ENCODE measurements around the gene MAP3K8. TPM values are rescaled to one million over a fixed set of nuclear protein-coding genes. Genes with fewer than 3 reads are reported as not detected.

The MAP3K8 gene
- 10 to 100 TPM; 13.1 to 25.2 TPM for total RNA-seq
- long read RNA-seq, partial matches to known transcripts: 3 of 16 reads
- long read RNA-seq, other reads (novel, unspliced or antisense): 12 of 16 reads

GRCh38 chr10:30433730-30434272 is at the start of gene MAP3K8:
TSS of gene MAP3K8 (plus strand) at chr10:30434184. CDS start at chr10:30438939, 4,755 bp downstream.
- ATAC-seq (peak; percentile 86 to 88), DNase-seq (peak; percentile 95)
- intact Hi-C loops (cut with DNase I): no loop called here

DNA sequence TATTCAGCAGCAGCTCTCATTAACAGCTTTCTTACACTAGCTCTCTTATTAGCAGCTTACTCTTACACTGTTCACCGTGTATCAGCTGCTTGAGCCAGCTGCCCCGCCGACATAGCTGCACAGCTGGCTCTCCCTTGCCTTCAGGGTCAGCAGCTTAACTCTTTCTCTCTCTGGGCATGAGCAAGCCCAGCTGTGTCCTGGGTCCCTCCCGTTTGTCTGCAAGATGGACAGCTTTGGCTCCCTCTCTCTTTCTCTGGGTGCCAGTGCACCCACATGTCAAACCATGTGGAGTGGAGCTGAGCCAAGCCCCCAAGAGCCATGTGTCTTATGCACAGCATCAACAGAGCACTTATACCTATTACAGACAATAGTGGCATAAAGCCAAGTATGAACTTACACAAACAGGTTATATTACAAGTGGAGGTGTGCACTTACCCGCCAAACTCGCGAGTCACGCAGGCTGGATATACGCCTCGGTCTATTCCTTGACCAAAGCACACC is 49.2 kb upstream of the MAP3K8 start:
- ATAC-seq (peak; percentile 47 to 48), DNase-seq (no peak)
- intact Hi-C loops (cut with DNase I): no loop called here

- no peak for DNase-seq
These were observed 47.0 kb upstream of the MAP3K8 start for GRCh38 chr10:30386801-30387588.

GRCh38 chr10:30387646-30388243 is 46.2 kb upstream of the MAP3K8 start:
- DNase-seq: no peak
- ATAC-seq: no peak
- intact Hi-C loops (cut with DNase I): no loop called here

More at GRCh38 chr10:30386801-30387588, 47.0 kb upstream of the MAP3K8 start:
- intact Hi-C loops (cut with DNase I): no loop called here
- no peak for ATAC-seq

DNA sequence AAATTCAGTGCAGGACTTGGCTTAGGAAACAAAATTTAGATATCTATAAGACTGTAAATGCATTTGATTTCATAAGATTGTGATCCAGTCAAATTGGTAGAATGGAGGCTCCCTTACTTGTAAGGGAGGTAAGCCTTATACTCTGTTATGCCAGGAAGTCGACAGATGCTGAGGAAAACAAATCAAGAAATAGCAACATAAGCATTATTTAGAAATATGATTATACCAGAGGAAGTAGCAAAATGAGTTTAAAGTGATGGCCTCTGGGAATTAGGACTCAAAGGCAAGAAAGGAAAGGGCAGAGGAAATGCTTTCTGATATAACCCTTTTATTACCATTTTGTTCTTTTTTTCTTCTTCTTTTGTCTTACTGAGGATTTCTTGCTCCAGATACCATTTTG is 44.4 kb upstream of the MAP3K8 start:
- ATAC-seq (no peak), DNase-seq (no peak)
- intact Hi-C loops (cut with DNase I): no loop called here

GRCh38 chr10:30390207-30390606 is 43.8 kb upstream of the MAP3K8 start:
- no peak for DNase-seq
- intact Hi-C loops (cut with DNase I): loop anchor here in 1 of 2 donors (5.0 kb wide), 1 partner anchor 202 kb away; no protein-coding TSS in a partner anchor
- ATAC-seq: no peak

DNA sequence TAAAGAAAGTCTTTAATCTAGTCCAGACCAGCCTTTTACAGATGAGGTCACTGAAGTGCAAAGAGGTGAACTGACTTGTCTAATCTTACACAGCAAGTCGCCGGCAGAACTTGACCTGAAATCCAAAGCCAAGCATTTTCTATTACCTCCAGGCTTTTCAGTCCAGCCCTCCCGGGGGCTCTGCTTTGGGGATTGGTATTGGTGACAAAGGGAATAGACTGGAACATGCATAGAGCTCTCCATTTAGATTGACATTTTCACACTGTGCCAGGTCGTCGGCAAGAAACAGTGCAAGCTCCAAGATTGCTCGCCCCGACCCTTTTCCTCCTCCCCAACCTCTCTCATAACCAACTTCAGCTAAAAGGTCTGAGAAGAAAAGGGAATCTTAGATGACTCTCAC is 42.7 kb upstream of the MAP3K8 start:
- DNase-seq (no peak), ATAC-seq (no peak)
- intact Hi-C loops (cut with DNase I): loop anchor here in 1 of 2 donors (5.0 kb wide), 1 partner anchor 201 kb away; no protein-coding TSS in a partner anchor

DNA sequence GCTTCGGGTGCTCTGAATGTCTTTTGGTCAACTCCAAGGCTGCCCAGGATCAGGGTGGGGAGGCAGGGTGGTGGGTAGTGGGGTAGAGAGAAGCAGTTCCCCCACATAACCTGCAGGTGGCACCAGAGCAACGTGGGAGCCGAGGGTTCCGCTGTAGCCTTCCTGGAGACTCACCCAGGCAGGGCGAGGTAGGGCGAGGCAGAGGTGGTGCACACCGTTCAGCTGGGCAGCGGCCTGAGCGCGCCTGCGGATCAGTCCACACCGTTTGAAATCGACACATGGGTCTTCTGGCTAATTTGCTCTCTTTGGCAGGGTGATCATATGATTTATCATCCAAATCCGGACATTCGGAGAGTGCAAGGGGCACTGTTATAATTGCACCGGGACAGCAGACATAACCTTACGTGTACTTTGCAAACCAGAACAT is 41.4 kb upstream of the MAP3K8 start:
- intact Hi-C loops (cut with DNase I): loop anchor here (2.0 to 5.0 kb wide), 3 partner anchors 142 to 200 kb away; no protein-coding TSS in a partner anchor
- ATAC-seq (peak; percentile 98), DNase-seq (peak; percentile 77)

DNA sequence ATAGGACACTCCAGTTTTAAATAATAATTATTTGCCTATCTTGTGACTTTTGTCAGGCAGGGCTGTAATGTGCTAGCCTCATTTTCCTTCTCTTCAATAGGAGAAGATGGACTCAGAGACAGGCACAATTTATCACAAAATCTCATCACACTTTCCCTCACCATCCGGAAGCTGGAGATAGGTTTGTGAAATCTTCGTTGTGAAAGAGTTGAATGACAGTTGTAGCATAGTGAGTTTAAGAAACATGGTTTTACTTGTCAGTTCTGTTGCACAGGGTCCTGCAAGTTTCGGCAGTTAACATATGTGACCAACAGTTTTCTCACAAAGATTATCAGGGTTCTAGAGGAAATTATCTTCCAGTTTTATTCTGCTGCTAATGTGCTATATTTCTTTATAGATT is 37.7 kb upstream of the MAP3K8 start:
- no peak for ATAC-seq
- no peak for DNase-seq
- intact Hi-C loops (cut with DNase I): no loop called here

- intact Hi-C loops (cut with DNase I): no loop called here
- DNase-seq (no peak), ATAC-seq (no peak)
These were observed 37.3 kb upstream of the MAP3K8 start for GRCh38 chr10:30396698-30397097.

DNA sequence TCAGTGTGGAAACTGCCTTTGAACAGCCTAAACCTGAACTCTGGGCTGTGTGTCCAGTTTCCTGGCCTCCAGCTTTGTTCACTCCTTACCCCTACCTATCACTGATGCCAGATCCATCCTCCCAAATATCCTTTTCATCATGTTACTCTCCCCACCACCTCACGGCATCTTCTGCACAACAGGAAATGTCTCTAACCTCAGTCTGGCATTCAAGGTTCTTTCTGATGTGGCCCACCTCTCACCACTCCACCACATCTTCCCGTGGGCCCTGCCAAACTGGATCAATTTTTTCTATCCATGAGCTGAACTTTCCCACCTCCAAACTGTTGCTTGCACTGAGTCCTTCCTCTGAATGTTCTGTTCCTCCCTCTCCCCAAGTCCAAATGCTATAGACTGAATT is 35.8 kb upstream of the MAP3K8 start:
- intact Hi-C loops (cut with DNase I): no loop called here
- DNase-seq: no peak
- ATAC-seq: no peak

DNA sequence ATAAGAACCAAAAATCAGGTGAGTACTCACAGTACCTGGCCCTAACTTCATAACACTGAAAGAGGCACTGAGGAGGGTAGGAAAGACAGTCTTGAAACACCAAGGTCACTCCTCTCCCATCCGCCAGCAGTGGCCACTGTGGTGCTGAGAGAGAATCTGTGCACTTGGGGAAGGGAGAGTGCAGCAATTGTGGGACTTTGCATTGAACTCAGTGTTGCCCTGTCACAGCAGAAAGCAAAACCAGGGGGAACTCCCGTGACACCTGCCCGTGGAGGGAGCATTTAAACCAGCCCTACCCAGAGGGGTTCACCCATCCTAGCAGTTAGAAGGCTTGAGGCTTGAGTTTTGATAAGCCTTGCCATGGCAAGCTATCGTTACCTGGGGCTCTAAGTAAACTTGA is 35.2 kb upstream of the MAP3K8 start:
- intact Hi-C loops (cut with DNase I): no loop called here
- no peak for DNase-seq
- ATAC-seq: no peak

DNA sequence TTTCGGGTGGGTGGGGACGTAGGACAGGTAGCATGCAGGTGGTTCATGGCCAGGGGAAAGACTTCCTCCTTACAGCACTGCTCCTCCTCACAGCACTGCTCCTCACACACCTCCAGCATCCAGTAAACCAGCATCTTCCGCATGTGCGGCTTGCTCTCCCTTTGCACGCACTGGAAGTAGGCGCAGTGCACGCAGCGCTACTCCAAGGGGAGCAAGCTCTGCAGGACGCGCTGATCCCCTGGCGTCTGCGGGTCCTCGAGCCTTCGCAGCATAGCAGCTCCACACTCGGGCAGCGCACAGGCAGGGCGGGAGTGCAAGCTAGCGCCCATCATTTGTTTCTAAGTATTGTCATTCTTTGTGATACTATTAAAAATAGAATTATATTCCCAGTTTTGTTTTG is 30.5 kb upstream of the MAP3K8 start:
- ATAC-seq (no peak), DNase-seq (no peak)
- intact Hi-C loops (cut with DNase I): no loop called here

GRCh38 chr10:30404540-30404939 is 29.4 kb upstream of the MAP3K8 start:
- ATAC-seq: no peak
- DNase-seq: no peak
- intact Hi-C loops (cut with DNase I): no loop called here

- DNase-seq: no peak
- no peak for ATAC-seq
- intact Hi-C loops (cut with DNase I): loop anchor here in 1 of 2 donors (5.0 kb wide), 1 partner anchor 121 kb away; no protein-coding TSS in a partner anchor
These were observed 22.7 kb upstream of the MAP3K8 start for GRCh38 chr10:30411263-30411662.

DNA sequence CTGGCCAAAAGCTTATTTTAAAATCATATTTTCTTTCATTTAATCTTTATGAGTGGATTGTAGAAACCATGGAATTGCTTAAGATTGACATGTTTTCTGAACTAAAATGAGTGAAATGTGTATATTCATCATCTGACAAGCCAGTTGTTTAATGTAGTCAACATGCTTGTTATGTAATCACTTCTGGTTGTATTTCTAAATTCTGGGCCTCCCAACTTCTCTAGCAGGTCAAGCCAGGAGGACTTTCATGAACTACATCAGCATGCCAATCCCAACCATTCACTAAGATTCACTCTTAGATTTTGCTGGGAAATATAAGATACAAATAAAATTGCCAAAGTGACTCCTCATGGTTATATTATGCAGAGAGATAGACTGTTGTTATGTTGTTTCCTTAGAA is 21.1 kb upstream of the MAP3K8 start:
- intact Hi-C loops (cut with DNase I): loop anchor here in 1 of 2 donors (5.0 kb wide), 1 partner anchor 119 kb away; no protein-coding TSS in a partner anchor
- no peak for ATAC-seq
- DNase-seq: no peak

- no peak for DNase-seq
These were observed 19.9 kb upstream of the MAP3K8 start for GRCh38 chr10:30413996-30414576.

GRCh38 chr10:30415593-30415992 is 18.4 kb upstream of the MAP3K8 start:
- DNase-seq: no peak
- intact Hi-C loops (cut with DNase I): loop anchor here in 1 of 2 donors (2.0 kb wide), 1 partner anchor 119 kb away; no protein-coding TSS in a partner anchor
- ATAC-seq: no peak

More at GRCh38 chr10:30413996-30414576, 19.9 kb upstream of the MAP3K8 start:
- intact Hi-C loops (cut with DNase I): loop anchor here (2.0 to 5.0 kb wide), 2 partner anchors 118 to 121 kb away; no protein-coding TSS in a partner anchor
- ATAC-seq: peak; percentile 77 to 78

- no peak for DNase-seq
- intact Hi-C loops (cut with DNase I): no loop called here
- no peak for ATAC-seq
These were observed 16.7 kb upstream of the MAP3K8 start for GRCh38 chr10:30417301-30417700.

Data from left cardiac atrium (tissue), 4 donors.